Measurements from ENCODE around the gene CLDN7. TPM values are rescaled to one million over a fixed set of nuclear protein-coding genes. Genes with fewer than 3 reads are reported as not detected.

CLDN7 gene
- total RNA-seq, 1 experiment from 2014 or later, result 177 TPM

DNA sequence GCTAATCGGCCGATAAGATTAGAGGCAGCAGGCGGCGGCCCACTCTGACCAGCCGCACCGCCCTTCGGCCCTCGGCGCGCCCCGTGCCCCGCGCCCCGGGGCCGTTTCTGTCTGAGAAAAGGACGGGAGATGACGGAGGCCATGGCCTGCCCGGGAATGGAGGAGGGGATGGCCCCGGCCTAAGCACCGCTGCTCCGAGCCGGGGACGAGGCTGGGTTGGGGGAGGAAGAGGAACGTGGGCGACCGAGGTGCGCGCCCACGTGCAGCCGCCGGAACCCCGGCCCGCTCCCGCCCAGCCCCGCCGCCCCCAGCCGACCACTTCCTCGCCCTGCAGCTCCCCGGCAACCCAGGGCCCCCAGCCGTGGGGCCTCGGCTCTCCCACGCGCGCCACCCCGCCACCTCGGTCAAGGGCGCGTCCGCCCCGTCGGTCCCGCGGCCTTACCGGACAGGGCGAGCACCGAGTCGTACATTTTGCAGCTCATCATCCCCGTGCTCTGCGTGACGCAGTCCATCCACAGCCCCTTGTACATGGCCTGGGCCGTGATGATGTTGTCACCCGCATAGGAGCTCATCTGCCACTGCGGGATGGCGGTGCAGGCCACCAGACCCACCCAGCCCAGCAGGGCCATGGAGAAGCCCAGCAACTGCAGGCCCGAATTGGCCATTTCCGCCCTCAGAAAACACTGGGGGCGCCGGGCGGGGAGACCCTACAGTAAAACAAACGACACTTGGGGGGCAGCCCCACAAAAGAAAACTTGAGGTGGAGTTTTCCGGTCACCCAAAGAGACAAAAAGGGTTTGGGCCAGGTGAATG, 693 bp downstream of the CLDN7 start:
- Histone ChIP-seq H3K14ac (ENCODE audit: insufficient read depth, low read length) (peak overlapping the region; percentile 98), H3K23ac (ENCODE audit: insufficient read length, low read depth, low read length) (no peak overlapping the region), H3T11ph (ENCODE audit: low read length) (no peak overlapping the region), H2BK5ac (ENCODE audit: insufficient read length, low read length) (peak overlapping the region; percentile 31), H3K9ac (ENCODE audit: extremely low read depth, insufficient read length, low read length) (peak overlapping the region; percentile 95), H2AK5ac (ENCODE audit: insufficient read length, low read length) (no peak overlapping the region), H3K4me1 (ENCODE audit: insufficient read depth, low read length) (peaks cover 4% of the 10 kb centered on the region; the same call in 1 of the 2 replicates), H4K20me1 (ENCODE audit: control insufficient read depth, insufficient read depth, insufficient read length) (no peaks in the 10 kb centered on the region), H3K27me3 (ENCODE audit: insufficient read depth, low read length) (no peaks in the 10 kb centered on the region), H4K91ac (ENCODE audit: insufficient read length, low read depth, low read length) (peak overlapping the region; percentile 95), H2BK15ac (ENCODE audit: low read depth, low read length) (no peak overlapping the region), H3K56ac (ENCODE audit: insufficient read length, low read depth, low read length) (no peak overlapping the region), H2BK120ac (ENCODE audit: low read depth, low read length, poor library complexity, severe bottlenecking) (peak overlapping the region; percentile 39), H2AFZ (ENCODE audit: low read length) (no peak overlapping the region), H2BK20ac (ENCODE audit: low read depth, low read length, poor library complexity, severe bottlenecking) (no peak overlapping the region), H3K23me2 (ENCODE audit: insufficient read length, low read depth, low read length, poor library complexity, severe bottlenecking) (peaks cover 25% of the 10 kb centered on the region), H3K27ac (ENCODE audit: insufficient read length, low read depth, low read length) (peak overlapping the region; percentile 55), H3K9me3 (ENCODE audit: control insufficient read depth, low read depth, low read length) (no peaks in the 10 kb centered on the region), H4K8ac (replicated peaks; ENCODE audit: insufficient read length, low read depth, low read length) (peak overlapping the region; percentile 25), H3K4me2 (ENCODE audit: insufficient read depth, insufficient read length, low read length) (peak overlapping the region; percentile 76), H3K4ac (ENCODE audit: low read depth, low read length) (peak overlapping the region; percentile 91; the same call in 1 of the 2 replicates), H3K79me1 (ENCODE audit: insufficient read depth, low read depth, low read length, poor library complexity, severe bottlenecking) (no peaks in the 10 kb centered on the region), H2BK12ac (ENCODE audit: insufficient read length, low read depth, low read length) (peak overlapping the region; percentile 84), H3K79me2 (ENCODE audit: insufficient read depth, low read length) (peaks cover 8% of the 10 kb centered on the region; the same call in 1 of the 2 replicates), H3K18ac (ENCODE audit: insufficient read length, low read depth, low read length) (peak overlapping the region; percentile 98), H4K5ac (ENCODE audit: insufficient read length, low read depth, low read length) (peak overlapping the region; percentile 37)
- Mint-ChIP-seq H3K27me3 (ENCODE audit: low read depth) (peaks cover 2% of the 10 kb centered on the region), H3K9me3 (peaks cover 0 to 4% of the 10 kb centered on the region in 2 experiments; a peak in 1 of 5 replicates), H3K4me3 (peak overlapping the region; percentile 86 to 93), H3K27ac (peak overlapping the region; percentile 94 to 99 (median 96)), H3K4me1 (peaks cover 29 to 44% of the 10 kb centered on the region in 2 experiments), H3K36me3 (ENCODE audit: insufficient read depth in 1 of 3, low read depth in 3 of 3) (peaks cover 7 to 38% (median 31%) of the 10 kb centered on the region in 3 experiments)
- no peak for DNase-seq
- TF ChIP-seq, protein P1, sequence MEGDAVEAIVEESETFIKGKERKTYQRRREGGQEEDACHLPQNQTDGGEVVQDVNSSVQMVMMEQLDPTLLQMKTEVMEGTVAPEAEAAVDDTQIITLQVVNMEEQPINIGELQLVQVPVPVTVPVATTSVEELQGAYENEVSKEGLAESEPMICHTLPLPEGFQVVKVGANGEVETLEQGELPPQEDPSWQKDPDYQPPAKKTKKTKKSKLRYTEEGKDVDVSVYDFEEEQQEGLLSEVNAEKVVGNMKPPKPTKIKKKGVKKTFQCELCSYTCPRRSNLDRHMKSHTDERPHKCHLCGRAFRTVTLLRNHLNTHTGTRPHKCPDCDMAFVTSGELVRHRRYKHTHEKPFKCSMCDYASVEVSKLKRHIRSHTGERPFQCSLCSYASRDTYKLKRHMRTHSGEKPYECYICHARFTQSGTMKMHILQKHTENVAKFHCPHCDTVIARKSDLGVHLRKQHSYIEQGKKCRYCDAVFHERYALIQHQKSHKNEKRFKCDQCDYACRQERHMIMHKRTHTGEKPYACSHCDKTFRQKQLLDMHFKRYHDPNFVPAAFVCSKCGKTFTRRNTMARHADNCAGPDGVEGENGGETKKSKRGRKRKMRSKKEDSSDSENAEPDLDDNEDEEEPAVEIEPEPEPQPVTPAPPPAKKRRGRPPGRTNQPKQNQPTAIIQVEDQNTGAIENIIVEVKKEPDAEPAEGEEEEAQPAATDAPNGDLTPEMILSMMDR (conservative IDR thresholded peaks at IDR 0.05), result no peak
- WGBS (ENCODE audit: extremely low coverage, insufficient read length, low lambda C conversion rate), result no CpG with 5 or more reads among the region's 71 CpGs

All from H9 (cell line).